GM12878 (cell line): ENCODE results near the gene COMMD1. TPM values are rescaled to one million over a fixed set of nuclear protein-coding genes. Genes with fewer than 3 reads are reported as not detected.

Experiments
- ATAC-seq: fragments of 200-7000 bp; cut with Tn5 transposase; 3 replicates; pipeline ENCODE4 v1.9.1; 2020; ENCODE audit warnings: mild to moderate bottlenecking, moderate library complexity
- BruUV-seq: library from RNA; stranded (reverse); fragments of 400-500 nt; replicated peaks from 2 replicates; lab custom pipeline; 2021; lab: Mats Ljungman, UMichigan
- CTCF ChIA-PET: fragments of 300-600 bp; sonication (Branson Sonifier 250); formaldehyde crosslinking; extraction: SDS; loops from one replicate; lab custom pipeline; 2021; ENCODE audit warnings: inconsistent platforms; lab: Yijun Ruan, JAX
- POLR2A ChIA-PET: fragments of 350-600 bp; formaldehyde crosslinking; extraction: SDS; loops from one replicate; lab custom pipeline; 2021; ENCODE audit warnings: inconsistent platforms; lab: Charles Lee
- RAD21 ChIA-PET: fragments of 300-600 bp; sonication (Branson Sonifier 250); formaldehyde crosslinking; loops from one replicate; lab custom pipeline; 2023; ENCODE audit warnings: antibody characterized with exemption; ENCODE audit not compliant: unreplicated experiment; lab: Charles Lee
- SMC1A ChIA-PET: fragments of 300-600 bp; sonication (Branson Sonifier 250); formaldehyde crosslinking; loops from one replicate; lab custom pipeline; 2023; ENCODE audit not compliant: unreplicated experiment, uncharacterized antibody; lab: Charles Lee
- DNase-seq: peaks from one replicate; pipeline ENCODE4 v3.0.0-alpha.2; 2011; ENCODE audit warnings: low read depth, low spot score
- FAIRE-seq: peaks from 3 replicates; lab custom pipeline; 2011; peaks lifted over from hg19 to GRCh38; lab: Jason Lieb, UNC
- H2AFZ ChIP-seq: 2 replicates; pipeline ENCODE4 v1.6.0; 2011; ENCODE audit warnings: low read depth, low read length, control low read depth; ENCODE audit not compliant: control insufficient read depth
- H3K27ac ChIP-seq: 2 replicates; pipeline ENCODE4 v1.5.1; 2011; ENCODE audit warnings: control low read depth; ENCODE audit not compliant: control insufficient read depth, insufficient read depth
- H3K27me3 ChIP-seq, 2 experiments: replicated peaks in 1 of 2; 2 replicates each; pipeline versions ENCODE4 v1.6.0 to v1.6.1; 2011; ENCODE audit warnings: low read length in 1 of 2; ENCODE audit not compliant: control insufficient read depth in 2 of 2, insufficient read depth in 2 of 2
- H3K36me3 ChIP-seq, 2 experiments: 2 replicates each; pipeline ENCODE4 v1.5.1; 2011; ENCODE audit warnings: low read length in 1 of 2; ENCODE audit not compliant: control insufficient read depth in 2 of 2, insufficient read depth in 2 of 2
- H3K4me1 ChIP-seq: 2 replicates; pipeline ENCODE4 v1.6.1; 2011; ENCODE audit warnings: mild to moderate bottlenecking, low read length, moderate library complexity, mixed read lengths; ENCODE audit not compliant: control insufficient read depth, insufficient read depth
- H3K4me2 ChIP-seq: 2 replicates; pipeline ENCODE4 v1.6.0; 2011; ENCODE audit warnings: control low read depth; ENCODE audit not compliant: control insufficient read depth, insufficient read depth
- H3K4me3 ChIP-seq: fragments of 200-600 bp; sonication (generic); 2 replicates; pipeline ENCODE4 v1.5.1; 2016
- H3K79me2 ChIP-seq: 2 replicates; pipeline ENCODE4 v1.6.0; 2011; ENCODE audit warnings: low read length; ENCODE audit not compliant: control insufficient read depth, insufficient read depth
- H3K9ac ChIP-seq: 2 replicates; pipeline ENCODE4 v1.8.0; 2011; ENCODE audit warnings: low read length, control low read depth, mixed read lengths; ENCODE audit not compliant: control insufficient read depth, insufficient read depth
- H3K9me3 ChIP-seq: replicated peaks from 3 replicates; pipeline ENCODE4 v1.5.1; 2011; ENCODE audit warnings: mild to moderate bottlenecking, low read length; ENCODE audit not compliant: control insufficient read depth, insufficient read depth
- H4K20me1 ChIP-seq: 2 replicates; pipeline ENCODE4 v1.6.0; 2011; ENCODE audit not compliant: control insufficient read depth, insufficient read depth
- BCLAF1 ChIP-seq: fragments of 450-650 bp; IDR thresholded peaks from 2 replicates; pipeline ENCODE4 v1.6.1; 2017; ENCODE audit warnings: antibody characterized with exemption, mild to moderate bottlenecking, moderate library complexity
- CBFB ChIP-seq: IDR thresholded peaks from 2 replicates; pipeline ENCODE4 v1.6.1; 2016; ENCODE audit warnings: antibody characterized with exemption, low read depth
- CTCF ChIP-seq, 3 experiments: IDR thresholded peaks in 2 of 3; conservative IDR thresholded peaks in 1 of 3; 2 replicates each; pipeline ENCODE4 v1.5.1; 2011; ENCODE audit warnings: low read depth in 3 of 3, low read length in 3 of 3, mild to moderate bottlenecking in 3 of 3, control low read depth in 2 of 3, moderate library complexity in 2 of 3, inconsistent platforms in 1 of 3, mixed read lengths in 1 of 3; ENCODE audit not compliant: control insufficient read depth in 2 of 3, insufficient read depth in 1 of 3; ENCODE audit errors: extremely low read depth in 1 of 3
- ESRRA ChIP-seq: IDR thresholded peaks from 2 replicates; pipeline ENCODE4 v1.6.1; 2012; ENCODE audit warnings: mild to moderate bottlenecking, low read length, improper control_type of control experiment
- JUND ChIP-seq: IDR thresholded peaks from 2 replicates; pipeline ENCODE4 v1.6.1; 2012; ENCODE audit warnings: low read depth, mild to moderate bottlenecking, low read length, improper control_type of control experiment, moderate library complexity
- MXI1 ChIP-seq: fragments of 150-350 bp; IDR thresholded peaks from 2 replicates; pipeline ENCODE4 v1.6.1; 2011; ENCODE audit warnings: low read depth, mild to moderate bottlenecking, inconsistent platforms, low read length, improper control_type of control experiment
- NRF1 ChIP-seq: conservative IDR thresholded peaks from 2 replicates; pipeline ENCODE4 v1.6.1; 2011; ENCODE audit warnings: mild to moderate bottlenecking, low read depth, low read length, improper control_type of control experiment
- PAX5 ChIP-seq: IDR thresholded peaks from 2 replicates; pipeline ENCODE4 v1.6.1; 2011; ENCODE audit warnings: low read depth, low read length, borderline replicate concordance
- SKIL ChIP-seq: fragments of 450-650 bp; IDR thresholded peaks from 2 replicates; pipeline ENCODE4 v1.6.1; 2017; ENCODE audit warnings: mild to moderate bottlenecking, low read depth, inconsistent platforms; ENCODE audit not compliant: poor library complexity, severe bottlenecking
- SUPT20H ChIP-seq: IDR thresholded peaks from 2 replicates; pipeline ENCODE4 v1.6.1; 2011; ENCODE audit warnings: low read depth, mild to moderate bottlenecking, low read length, moderate library complexity, borderline replicate concordance; ENCODE audit not compliant: control insufficient read depth
- TBL1XR1 ChIP-seq: IDR thresholded peaks from 2 replicates; pipeline ENCODE4 v1.6.1; 2012; ENCODE audit warnings: low read depth, low read length, improper control_type of control experiment
- TCF3 ChIP-seq: IDR thresholded peaks from 2 replicates; pipeline ENCODE4 v1.6.1; 2012; ENCODE audit warnings: low read depth, mild to moderate bottlenecking, low read length, borderline replicate concordance; ENCODE audit not compliant: insufficient read depth
- TCF7 ChIP-seq: IDR thresholded peaks from 2 replicates; pipeline ENCODE4 v1.6.1; 2014; ENCODE audit warnings: antibody characterized with exemption, borderline replicate concordance
- USF2 ChIP-seq: IDR thresholded peaks from 2 replicates; pipeline ENCODE4 v1.6.1; 2011; ENCODE audit warnings: low read depth, low read length, improper control_type of control experiment, borderline replicate concordance
- ZNF622 ChIP-seq: fragments of 450-650 bp; IDR thresholded peaks from 2 replicates; pipeline ENCODE4 v1.6.1; 2017; ENCODE audit warnings: mild to moderate bottlenecking, inconsistent platforms
- WGBS: methylation state at CpG from one replicate; pipeline ENCODE4 v1.1.6; 2016; ENCODE audit warnings: low lambda C conversion rate; ENCODE audit not compliant: insufficient replicate concordance, insufficient coverage; ENCODE audit errors: missing lambda C conversion rate; 5-methylcytosine and 5-hydroxymethylcytosine counted together
- in situ Hi-C: fragments of 300-500 bp; cut with MboI; formaldehyde crosslinking; loops from 9 replicates; pipeline ENCODE4 v1.14.3; 2018; ENCODE audit warnings: mixed read lengths
- intact Hi-C: fragments of 100-400 bp; cut with micrococcal nuclease; formaldehyde crosslinking; loops from one replicate; pipeline ENCODE4 v1.14.2; 2022; ENCODE audit not compliant: unreplicated experiment
- polyA plus RNA-seq, 11 experiments: library from polyadenylated mRNA; depleted of rRNA in 4 of 11; unstranded in 6 of 11; stranded (reverse) in 5 of 11; fragments of >200 nt; fragmentation: Nextera tagmentation in 4 of 11; fragmentation: Illumina TruSeq in 1 of 11; extraction: Ambion mirVana in 4 of 11; extraction: Trizol in 1 of 11; gene quantifications; 1 replicate in 1 of 11; 2 replicates in 10 of 11; pipeline versions ENCODE4 v1.2.1 to v1.2.3, GENCODE V29; 2011 to 2016; ENCODE audit warnings: inconsistent platforms in 2 of 11, missing spikeins in 2 of 11, low read depth in 1 of 11
- total RNA-seq, 4 experiments: library from RNA; depleted of rRNA in 3 of 4; stranded (reverse); fragments of >200 nt in 3 of 4; fragmentation: Illumina TruSeq in 1 of 4; extraction: Trizol in 1 of 4; gene quantifications; 2 replicates each; pipeline versions ENCODE4 v1.2.1 to v1.2.3, GENCODE V29; 2013 to 2021

The COMMD1 gene
- total and polyA plus RNA-seq, 10 of the 15 experiments (the other 5 are each of a cell fraction or from before 2014, with no cell fraction given) = 39.7 to 210 (median 53.7) TPM

GRCh38 chr2:62110415-62111025 lies 205.0 kb downstream of the COMMD1 start:
- 86% methylated on average over 4 of the region's 4 CpGs for WGBS
- ChIA-PET CTCF (interaction anchor here (0.7 kb wide), 1 partner anchor 10 kb away, joined by 3 read pairs; no protein-coding TSS in a partner anchor), RAD21 (interaction anchor here (0.8 to 0.9 kb wide), 2 partner anchors 10 to 71 kb away, joined by 3 read pairs; no protein-coding TSS in a partner anchor), SMC1A (interaction anchor here (0.9 to 4.5 kb wide), 2 partner anchors 10 to 46 kb away, joined by 3 to 26 read pairs; no protein-coding TSS in a partner anchor), POLR2A (interaction anchor here (1.8 kb wide), 1 partner anchor 11 kb away, joined by 4 read pairs; no protein-coding TSS in a partner anchor)
- no peak for ATAC-seq
- Histone ChIP-seq H3K4me2 (no peak overlapping the region), H3K36me3 (no peaks in the 10 kb centered on the region), H3K79me2 (no peaks in the 10 kb centered on the region; the same call in 1 of the 2 replicates), H3K9ac (no peak overlapping the region), H3K4me1 (peaks cover 12% of the 10 kb centered on the region), H3K4me3 (no peak overlapping the region), H3K9me3 (no peaks in the 10 kb centered on the region), H3K27ac (no peak overlapping the region), H3K27me3 (no peaks in the 10 kb centered on the region), H4K20me1 (no peaks in the 10 kb centered on the region), H2AFZ (no peak overlapping the region)
- FAIRE-seq = no peak
- BruUV-seq = no TSS peak
- no peak for DNase-seq
- in situ Hi-C loops = no loop called here
- intact Hi-C loops = no loop called here
- TF ChIP-seq SKIL (no peak), MXI1 (no peak), CBFB (no peak), JUND (no peak), SUPT20H (no peak), ZNF622 (no peak), USF2 (no peak), NRF1 (no peak), BCLAF1 (no peak), TCF7 (no peak), CTCF (IDR thresholded peaks at IDR 0.05 in 2 of 3, conservative IDR thresholded peaks at IDR 0.05 in 1 of 3; ENCODE audit: control insufficient read depth in 2 of 3, extremely low read depth in 1 of 3, insufficient read depth in 1 of 3, low read depth in 3 of 3, low read length in 3 of 3) (no peak), PAX5 (no peak), ESRRA (no peak), TBL1XR1 (no peak), TCF3 (no peak)
